T-helper 22 cell (primary cell): Measurements from ENCODE around the gene S100A7.

ENCODE experiments used
- DNase-seq: peaks from one replicate; pipeline ENCODE4 v3.0.0-alpha.2; 2020; ENCODE audit warnings: low read depth

S100A7 gene

DNA sequence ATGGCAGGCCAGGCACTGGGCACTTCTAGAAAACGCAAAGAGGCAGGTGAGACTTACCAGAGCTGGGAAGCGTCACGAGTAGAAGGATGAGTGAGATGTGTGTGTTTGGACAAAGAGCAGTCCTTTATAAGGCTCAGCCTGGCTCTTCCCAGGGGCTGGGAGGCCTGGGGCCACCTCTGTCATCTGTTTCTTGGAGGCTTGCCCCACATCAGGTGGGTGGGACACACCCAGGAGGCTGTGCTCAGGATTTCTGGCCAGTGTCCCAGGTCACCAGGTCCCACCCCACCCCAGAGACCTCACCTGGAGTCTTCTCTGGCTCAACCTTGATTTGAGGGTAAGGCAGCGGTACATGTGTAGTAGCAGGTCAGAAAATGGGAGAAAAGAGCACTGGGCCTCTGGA lies at the start of gene S100A7:
Gene S100A7, minus strand, starts transcription at position 101 of the 400 bp plus-strand sequence. CDS start 1,638 bp downstream, outside the sequence.
- no peak for DNase-seq

DNA sequence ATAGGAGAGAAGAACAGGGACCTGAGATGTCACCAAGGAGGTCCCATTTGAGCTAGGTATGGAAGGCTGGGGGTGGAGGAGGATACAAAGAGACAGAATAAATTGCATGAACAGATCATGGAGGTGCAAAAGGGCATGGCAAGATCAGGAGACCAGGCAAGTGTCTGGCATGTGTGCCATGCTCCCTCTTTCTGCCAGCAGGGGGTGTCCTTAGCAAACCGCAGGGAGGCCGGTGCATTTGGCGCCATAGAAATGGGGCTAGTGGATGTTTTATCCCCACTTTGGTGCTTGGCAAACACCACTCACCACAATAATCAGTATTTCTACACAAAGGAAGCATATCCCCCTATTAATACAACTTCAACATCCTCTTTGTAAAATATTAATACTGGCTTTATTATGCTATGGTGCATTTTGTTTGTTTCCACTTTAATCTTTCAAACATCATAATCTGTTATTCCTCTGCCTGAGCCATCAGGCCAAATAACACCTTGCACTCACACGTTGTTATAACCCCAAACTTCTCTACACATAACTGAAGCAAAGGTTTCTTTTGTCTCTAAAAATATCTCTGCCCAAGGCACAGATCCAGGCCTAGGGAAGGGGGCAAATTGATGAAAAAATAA lies 49.4 kb upstream of the S100A7 start:
- peak; percentile 22 for DNase-seq

DNA sequence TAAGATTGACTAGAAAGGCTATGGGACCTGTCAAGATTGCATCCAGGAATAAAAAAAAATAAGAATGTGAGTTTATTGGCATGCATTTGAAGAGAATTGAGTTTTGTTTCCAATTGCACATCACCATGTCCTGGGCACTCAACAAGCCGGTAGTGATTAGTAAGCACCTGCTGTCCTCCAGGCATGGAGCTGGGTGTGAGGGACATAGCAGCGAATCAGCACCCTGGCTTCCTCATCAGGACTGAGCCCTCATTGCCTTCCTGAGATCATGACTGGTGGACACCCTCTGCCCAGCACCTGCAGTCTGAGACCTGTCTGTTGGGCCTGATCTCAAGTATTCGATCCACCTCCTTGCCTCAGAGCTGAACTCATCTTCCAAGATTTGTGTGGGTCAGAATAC lies 48.6 kb upstream of the S100A7 start:
- no peak for DNase-seq

DNA sequence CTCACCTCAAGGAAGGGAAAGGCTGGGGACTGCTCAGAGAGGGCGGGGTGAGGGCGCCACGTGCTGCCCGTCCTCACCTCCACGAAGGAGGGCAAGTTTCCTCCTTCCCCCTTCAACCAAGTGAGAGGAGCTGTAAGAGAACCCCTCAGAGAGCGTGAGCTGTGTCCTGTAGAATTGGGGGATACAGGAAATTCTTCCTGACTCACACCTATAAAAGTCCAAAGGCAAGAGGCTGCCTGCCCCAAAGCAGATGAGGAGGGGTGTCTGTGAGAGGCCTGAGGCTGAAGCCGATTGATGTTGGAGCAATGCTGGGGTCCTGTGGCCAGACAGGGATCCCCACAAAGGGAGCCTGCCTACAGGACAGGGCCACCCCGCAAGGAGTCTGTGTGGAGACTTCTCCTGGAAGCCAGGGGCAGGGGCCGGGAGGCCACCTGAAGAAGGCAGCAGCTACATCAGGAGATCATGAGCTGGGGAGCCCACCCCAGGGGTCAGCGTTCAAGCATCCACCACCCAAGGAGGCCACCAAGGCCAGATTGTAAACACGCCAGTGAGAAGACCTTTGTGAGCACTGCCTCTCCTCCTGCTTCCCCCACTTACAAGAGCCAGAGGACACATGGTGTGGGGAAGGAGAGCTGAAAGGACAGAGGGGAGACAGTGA lies 47.6 kb upstream of the S100A7 start:
- no peak for DNase-seq

DNA sequence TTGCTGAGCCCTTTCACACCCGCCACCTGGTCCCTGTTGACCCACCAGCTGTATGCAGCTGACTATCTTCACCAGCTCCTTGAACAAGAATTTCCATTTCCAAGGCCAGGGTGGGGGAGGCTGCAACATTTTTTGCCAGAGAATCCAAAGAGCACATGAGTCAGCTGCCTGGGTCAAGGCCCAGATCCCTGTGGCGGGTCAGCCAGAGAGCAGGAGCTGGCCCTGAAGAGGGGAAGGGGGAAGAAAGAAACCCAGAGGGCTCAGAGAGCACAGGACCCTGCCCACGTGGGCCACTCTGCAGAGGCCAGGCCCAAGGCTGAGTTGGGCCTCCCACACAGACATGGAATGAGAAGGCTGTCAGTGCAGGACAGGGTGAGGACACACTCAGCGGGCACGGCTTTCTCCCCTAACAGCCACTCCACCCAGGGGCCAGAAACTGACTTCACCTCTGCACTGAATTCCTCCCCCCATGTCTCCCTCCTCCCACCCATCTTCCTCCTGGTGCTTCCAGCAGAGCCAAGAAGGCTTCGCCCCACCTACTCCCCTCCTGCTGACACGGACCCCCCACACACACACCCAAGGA lies 46.5 kb upstream of the S100A7 start:
- no peak for DNase-seq

DNA sequence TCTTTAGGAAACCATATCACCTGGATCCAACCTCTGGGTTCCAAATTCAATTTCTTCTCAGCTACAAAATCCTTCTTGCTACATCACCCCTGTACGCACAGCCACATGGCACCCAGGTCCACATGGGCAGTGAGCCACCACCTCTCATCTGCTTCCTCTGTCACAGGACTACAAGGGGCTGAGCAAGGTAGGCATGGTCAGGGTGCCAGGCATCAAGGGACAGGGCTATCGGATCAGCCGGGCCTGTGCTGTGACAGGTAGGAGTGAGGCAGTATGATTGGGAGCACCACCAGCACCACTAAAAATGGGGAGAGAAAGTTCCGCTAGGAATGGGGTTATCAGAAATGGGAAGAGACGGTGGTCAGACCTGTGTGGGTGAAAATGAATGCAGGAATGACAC lies 45.9 kb upstream of the S100A7 start:
- DNase-seq: no peak

DNA sequence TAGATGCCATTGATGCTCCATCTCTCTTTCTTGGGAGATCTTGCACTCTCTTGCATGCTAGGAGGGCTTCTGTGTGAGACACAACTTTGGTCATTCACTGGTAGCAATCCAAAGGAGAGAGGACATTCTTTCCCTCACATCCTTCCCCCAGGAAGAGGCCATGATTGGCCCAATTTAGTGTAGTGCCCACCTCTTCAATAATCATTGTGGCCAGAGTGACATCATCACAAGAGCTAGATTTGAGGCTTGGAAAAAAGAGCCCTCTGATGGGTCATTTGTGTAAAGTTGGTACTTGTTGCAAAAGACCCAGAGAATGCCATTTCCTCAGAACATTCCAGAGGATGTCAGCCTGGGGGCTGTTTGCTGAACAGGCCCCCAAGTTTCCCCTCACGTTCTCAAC lies 45.1 kb upstream of the S100A7 start:
- no peak for DNase-seq

DNA sequence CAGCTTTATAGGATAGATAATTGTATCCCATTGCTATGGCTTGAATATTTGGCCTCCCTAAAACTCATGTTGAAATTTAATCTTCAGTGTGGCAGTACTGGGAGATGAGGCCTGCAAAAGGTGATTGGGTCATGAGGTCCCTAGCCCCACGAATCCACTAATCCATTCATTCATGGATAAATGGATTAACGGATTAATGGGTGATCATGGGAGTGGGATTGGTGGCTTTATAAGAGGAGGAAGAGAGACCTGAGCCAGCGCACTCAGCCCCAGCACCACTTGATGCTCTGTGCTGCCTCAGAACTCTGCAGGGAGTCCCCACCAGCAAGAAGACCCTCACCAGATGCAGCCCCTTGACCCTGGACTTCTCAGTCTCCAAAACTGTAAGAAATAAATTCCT lies 43.3 kb upstream of the S100A7 start:
- DNase-seq: no peak

DNA sequence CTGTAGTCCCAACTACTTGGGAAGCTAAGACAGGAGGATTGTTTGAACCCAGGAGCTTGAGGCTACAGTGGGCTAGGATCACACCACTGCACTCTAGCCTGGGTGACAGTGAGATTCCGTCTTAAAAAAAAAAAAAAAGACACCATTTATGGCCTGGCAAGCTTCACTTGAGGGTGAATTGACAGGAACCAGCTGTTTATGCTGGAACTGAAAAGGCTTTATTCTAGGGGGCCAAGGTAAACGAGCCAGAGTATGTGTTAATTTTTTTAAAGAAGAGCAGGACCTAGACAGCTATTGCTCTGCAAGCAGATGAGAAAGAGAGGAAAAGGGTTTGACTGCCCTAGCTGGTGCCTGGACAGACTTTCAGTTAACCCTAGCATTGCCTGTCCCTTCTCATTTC lies 38.3 kb upstream of the S100A7 start:
- no peak for DNase-seq

DNA sequence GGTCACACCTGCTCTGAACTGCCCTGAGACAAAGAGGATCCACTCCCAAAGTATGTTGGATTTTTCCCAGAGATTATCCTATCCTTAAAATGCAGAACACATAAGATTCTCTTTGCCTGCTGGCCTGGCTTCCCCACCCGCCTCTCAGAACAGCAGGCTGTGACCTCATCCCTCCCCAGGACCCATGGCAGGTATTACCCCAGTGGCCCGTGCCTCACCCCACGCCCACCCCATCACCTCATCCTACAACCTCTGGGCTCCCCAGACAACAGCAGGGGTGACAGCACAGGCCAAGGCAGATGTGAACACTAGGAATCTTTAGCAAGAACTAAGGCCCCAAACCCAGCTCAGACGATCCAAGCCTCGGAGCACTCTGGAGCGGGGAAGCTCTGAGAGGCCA lies 35.1 kb upstream of the S100A7 start:
- DNase-seq: no peak

DNA sequence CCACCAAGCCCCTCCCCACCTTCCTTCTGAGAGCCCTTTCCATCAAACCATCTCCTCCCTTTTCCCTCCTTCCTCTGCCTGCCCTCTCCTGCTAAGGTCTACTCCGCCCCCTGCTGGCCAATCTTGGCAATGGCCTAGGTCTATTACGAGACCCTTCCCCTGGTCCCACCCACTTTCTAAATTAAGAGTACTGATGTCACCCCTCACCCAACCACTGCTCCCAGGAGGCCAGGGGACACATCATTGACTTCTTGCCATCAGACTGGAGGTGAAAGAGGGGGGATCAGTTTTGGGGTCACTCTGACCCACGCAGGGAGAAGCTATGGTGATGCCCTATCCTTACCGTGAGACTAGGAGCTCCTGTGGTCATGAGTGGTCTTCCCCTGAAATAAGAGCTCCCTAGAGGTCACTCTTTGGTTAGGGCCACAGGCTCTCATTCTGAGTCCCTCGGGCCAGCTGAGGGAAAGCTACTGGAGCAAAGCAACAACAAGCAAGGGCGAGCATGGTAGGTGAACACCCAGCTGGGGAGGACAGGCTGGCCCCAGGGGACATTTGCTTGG lies 34.6 kb upstream of the S100A7 start:
- DNase-seq: peak; percentile 31

DNA sequence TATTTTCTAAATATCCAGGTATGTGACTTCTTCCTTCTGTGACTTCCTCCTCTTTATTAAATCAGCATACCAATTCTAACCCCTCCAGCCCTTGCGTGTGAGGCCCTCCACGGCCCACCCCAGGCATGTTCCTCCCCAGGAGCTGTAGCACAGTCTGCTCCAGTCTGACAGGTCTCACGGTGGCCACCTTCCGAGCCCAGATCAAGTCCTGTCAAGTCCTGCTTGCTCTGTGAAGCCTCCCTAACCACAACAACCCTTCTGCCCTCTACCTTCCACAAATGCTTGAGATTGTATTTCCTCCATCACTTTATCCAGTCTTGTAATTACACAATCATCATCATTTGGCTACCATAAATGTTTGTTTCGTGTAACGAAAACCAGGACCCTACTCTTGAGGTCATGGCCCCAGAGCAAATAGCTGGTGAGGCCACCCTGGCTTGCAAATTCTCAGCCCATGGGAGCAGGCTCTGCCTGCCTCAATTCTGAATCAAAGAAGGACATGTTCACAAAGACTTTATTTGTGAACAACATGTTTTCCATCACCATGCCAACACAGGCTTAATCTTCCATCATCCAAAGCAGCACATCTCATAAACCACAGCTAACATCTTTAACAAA lies 33.0 kb upstream of the S100A7 start:
- no peak for DNase-seq

DNA sequence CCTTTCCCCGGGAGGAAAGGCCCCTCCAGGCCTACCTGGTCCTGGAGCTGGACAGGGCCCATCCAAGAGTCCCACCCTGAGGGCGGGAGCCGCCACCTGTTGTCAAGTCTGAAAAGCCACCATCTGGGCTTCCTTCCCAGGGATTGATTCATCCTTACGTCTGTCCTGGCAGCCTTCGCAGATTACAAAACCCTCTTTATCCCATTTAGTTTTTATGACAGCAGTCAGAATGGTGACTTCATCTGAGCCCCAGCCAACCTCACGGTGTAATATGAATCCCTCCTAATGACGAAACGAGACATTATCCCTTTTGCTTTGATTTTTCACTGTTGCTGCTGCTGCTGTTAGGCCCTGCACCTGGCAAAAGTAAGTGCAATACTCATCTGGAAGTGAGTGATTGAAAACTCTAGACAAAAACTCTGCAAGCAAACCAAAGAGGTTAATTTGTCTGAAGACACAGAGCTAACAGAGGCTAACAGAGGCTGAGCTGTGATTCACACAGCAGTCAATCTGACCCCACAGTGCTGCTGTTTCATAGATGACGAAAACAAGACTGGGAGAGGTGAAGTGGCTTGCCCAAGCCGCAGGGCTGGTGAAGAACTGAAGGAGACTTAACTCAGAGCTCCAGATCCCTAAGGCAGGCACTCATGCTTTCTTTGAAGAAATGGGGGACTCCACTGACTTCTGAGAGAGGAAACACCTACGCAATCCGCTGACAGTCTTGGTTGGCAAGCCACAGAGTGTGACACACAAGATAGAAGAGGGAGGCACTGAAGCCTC lies 30.0 kb upstream of the S100A7 start:
- no peak for DNase-seq

DNA sequence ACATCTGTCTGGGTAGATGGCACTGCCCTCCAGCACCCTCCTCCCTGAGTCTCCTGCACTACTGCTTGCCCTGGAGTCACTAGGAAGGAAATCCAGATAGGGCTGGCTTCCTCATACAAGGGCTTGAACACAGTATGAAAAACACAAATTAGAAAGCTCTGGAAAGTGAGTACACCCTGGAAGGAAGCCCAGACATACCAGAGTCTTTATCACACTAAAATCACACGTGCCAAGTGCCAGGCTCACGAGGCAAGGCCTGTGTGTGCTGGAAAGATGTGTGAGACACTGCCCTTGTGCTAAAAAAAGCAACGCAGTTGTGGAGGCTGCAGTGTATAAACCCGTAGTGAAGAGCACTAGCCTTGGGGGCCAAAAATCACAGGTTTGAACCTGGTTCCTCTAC lies 28.3 kb upstream of the S100A7 start:
- no peak for DNase-seq

DNA sequence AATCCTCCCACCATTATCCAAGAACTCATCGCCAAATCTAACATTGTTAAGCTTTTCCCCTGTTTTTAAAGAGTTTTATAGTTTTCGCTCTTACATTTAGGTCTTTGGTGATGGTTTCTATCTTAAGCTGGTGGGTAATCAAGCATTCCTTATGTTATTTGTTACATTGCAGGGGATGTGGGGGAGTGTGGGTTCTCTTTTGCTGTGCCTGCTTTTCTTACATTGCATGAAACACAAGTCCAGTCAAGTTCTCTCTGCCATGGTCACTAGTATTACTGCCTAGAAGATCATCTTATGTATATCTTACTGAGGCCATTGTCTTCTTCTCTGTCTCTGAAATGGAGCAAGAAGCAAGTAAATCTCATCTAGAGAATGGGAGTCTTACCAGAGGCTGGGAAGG lies 27.3 kb upstream of the S100A7 start:
- DNase-seq: no peak

DNA sequence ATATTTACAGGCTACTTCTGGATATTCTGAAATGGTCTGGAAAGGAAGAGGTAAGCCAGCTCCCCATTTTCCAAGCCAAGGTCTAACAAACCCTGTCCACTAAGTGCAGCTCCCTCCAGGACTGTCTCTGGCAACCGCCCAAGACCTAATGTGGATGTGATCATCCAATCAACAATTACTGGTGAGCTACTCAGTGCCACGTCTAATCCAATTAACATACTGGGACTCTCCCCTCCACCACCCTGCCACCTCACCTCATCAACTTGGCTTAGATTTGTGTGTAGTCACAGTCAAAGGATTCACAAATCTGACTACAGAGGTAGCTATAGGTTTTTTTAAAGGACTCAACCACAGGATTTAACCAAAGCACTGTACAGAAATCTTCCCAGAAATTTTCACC lies 25.4 kb upstream of the S100A7 start:
- no peak for DNase-seq

DNA sequence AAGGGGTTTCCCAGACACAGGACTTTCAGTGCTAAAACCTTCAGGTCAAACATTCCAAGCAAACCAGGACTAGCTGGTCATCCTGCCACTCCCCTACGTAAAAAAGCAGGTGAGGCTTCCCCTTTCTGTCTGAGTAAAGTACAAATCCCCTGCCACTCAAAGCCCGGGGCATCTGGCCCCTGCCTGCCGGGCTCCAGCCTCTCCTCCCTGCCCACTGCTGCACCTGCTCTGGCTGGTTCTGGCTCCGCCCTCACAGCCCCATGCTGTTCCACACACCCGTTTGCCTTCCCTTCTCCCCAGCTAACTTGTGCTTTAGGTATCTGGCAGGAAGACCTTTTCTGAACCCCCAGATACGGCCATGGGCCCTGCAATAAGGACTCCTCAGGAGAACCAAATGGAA lies 23.3 kb upstream of the S100A7 start:
- no peak for DNase-seq

DNA sequence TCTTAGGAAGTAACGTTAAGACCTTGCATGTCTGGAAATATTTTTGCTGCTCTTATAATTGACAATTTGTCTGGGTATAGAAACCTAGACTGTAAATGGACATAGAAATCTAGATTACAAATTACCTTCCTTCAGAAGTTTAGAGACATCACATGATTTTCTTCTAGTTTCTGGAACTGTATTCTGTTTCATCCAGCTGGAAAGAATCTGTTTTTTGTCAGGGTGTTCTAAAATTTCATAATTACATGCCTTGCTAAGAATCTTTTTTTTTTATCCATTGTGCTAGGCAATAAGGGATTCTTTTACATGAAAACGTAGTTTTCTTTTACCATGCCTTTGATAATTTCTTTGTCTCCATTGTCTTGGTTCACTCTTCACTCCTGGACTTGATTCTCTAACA lies 20.7 kb upstream of the S100A7 start:
- DNase-seq: no peak

DNA sequence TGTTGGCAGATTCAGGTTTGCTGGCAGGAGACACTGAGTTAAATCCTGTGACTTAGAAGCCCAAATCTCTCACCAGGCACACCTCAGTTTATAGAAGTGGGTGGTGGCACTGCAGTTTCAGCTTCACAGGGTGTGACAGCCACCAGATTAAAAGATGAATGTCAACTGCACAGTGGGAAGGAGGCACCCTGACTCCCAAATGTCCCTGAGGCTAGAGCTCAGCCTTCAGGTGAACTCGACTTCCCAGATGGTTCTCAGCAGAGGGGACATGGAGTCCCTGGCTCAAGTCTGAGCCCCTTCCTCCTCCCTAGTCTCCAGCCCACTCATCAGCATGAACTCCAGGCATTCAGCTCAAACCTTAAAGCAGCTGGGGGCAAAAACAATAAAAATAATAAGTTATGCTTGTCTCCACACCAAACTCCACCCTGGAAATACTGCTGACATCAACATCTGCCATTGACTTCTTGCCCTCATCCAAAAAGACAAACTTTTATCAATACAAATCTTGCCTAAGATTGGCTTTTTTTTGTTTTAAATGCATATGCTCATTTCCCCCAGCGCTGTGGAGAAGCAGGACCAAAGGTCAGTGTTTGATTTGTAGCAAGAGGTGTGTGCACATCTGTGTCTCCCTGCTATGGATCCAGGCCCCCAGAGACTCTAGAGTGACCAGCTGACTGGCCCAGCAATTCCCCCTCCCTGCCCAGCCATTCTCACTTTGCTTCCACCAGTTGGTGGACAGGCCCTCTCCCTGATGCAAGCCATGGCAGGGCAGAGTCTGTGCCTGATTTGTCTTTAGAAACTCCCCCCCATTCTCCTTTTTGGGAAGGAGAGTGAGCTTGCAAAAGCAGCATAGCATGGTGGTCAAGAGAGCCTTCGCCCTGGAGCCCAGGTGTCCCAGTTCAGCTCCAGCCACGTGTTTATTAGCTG lies 18.5 kb upstream of the S100A7 start:
- DNase-seq: no peak

DNA sequence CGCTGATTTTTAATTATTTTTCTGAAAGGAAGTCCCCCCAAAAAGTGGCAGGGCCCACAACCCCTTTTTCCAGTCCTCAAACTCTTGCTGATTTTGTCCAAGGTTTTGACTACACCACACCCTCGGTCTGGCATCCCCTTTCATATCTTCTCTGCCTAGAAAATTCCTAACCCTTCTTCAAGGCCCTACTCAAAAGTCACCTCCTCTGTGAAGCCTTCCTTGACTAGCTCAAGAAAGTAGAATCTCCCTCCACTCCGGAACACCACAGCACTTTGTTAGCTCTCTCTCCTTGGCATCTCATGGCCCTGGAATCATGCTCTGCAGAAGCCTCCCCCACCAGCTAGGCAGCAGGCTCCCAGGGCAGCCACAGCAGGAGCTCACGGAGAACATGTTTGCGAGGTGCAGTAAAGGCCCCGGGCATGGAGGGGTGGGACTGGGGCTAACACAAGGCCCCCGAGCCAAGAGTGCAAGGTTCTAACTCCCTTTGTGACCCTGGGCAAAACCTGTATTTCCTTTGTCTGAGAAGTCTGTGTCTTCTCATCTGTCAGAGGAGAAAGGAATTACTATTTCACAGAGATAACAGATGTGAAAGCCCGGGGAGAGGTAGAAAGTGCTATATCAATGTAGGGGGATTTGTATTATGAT lies 17.7 kb upstream of the S100A7 start:
- no peak for DNase-seq
